ENCODE measurements around the gene RAB6B. TPM values are rescaled to one million over a fixed set of nuclear protein-coding genes. Genes with fewer than 3 reads are reported as not detected.

RAB6B gene
- total RNA-seq, 1 experiment from 2014 or later: 0.52 TPM

GRCh38 chr3:133914839-133915600 is 19.3 kb upstream of the RAB6B start:
- H3K36me3 ChIP-seq (ENCODE audit: low read depth): 0 out of 2 replicates have a peak, but pooled peaks cover 4% of the 10 kb centered on the region
- no peak overlapping the region for H2AFZ ChIP-seq
- H3K27ac ChIP-seq: no peak overlapping the region
- ChIA-PET CTCF (no interaction called here), POLR2A (ENCODE audit: unreplicated experiment) (no interaction called here)
- no TSS peak for BruUV-seq (replicated peaks)
- H3K27me3 ChIP-seq (ENCODE audit: insufficient read depth, low read depth): peaks cover 30% of the 10 kb centered on the region
- no peaks in the 10 kb centered on the region for H4K20me1 ChIP-seq (ENCODE audit: insufficient read depth)
- no peak overlapping the region for H3K4me2 ChIP-seq
- no peak for DNase-seq
- H3F3A ChIP-seq (ENCODE audit: insufficient read depth, low read depth): no peaks in the 10 kb centered on the region
- H3K9me3 ChIP-seq (ENCODE audit: insufficient read depth, low read depth): no peaks in the 10 kb centered on the region
- H3K4me3 ChIP-seq: no peak overlapping the region
- H3K4me1 ChIP-seq (replicated peaks; ENCODE audit: insufficient read depth): no peaks in the 10 kb centered on the region
- no peak for TF ChIP-seq CTCF (conservative IDR thresholded peaks at IDR 0.05)
- no peak for TF ChIP-seq EZH2 (IDR thresholded peaks at IDR 0.05; ENCODE audit: low read depth)
- no peaks in the 10 kb centered on the region for H3K79me2 ChIP-seq (ENCODE audit: low read depth)
- intact Hi-C loops (cut with micrococcal nuclease; ENCODE audit: unreplicated experiment): no loop called here
- no peaks in the 10 kb centered on the region for H3K9me2 ChIP-seq (ENCODE audit: insufficient read depth)

- Histone ChIP-seq H4K20me1 (ENCODE audit: insufficient read depth) (no peaks in the 10 kb centered on the region), H3K27ac (no peak overlapping the region), H3K4me3 (no peak overlapping the region), H3K9me2 (ENCODE audit: insufficient read depth) (no peaks in the 10 kb centered on the region), H3K36me3 (ENCODE audit: low read depth) (no peaks in the 10 kb centered on the region), H3F3A (ENCODE audit: insufficient read depth, low read depth) (no peaks in the 10 kb centered on the region), H2AFZ (no peak overlapping the region), H3K27me3 (ENCODE audit: insufficient read depth, low read depth) (peaks cover 17% of the 10 kb centered on the region), H3K4me2 (no peak overlapping the region), H3K9me3 (ENCODE audit: insufficient read depth, low read depth) (no peaks in the 10 kb centered on the region), H3K79me2 (ENCODE audit: low read depth) (no peaks in the 10 kb centered on the region), H3K4me1 (replicated peaks; ENCODE audit: insufficient read depth) (no peaks in the 10 kb centered on the region)
- no peak for DNase-seq
- POLR2A ChIA-PET (ENCODE audit: unreplicated experiment): interaction anchor here (0.6 kb wide), 1 partner anchor 770 kb away, joined by 5 read pairs; no protein-coding TSS in a partner anchor
- intact Hi-C loops (cut with micrococcal nuclease; ENCODE audit: unreplicated experiment): no loop called here
- TF ChIP-seq EZH2 (IDR thresholded peaks at IDR 0.05; ENCODE audit: low read depth) (no peak), CTCF (conservative IDR thresholded peaks at IDR 0.05) (peak; percentile 48; the same call in 1 of the 2 replicates)
- no TSS peak for BruUV-seq (replicated peaks)
- CTCF ChIA-PET: no interaction called here
These were observed 14.7 kb upstream of the RAB6B start for GRCh38 chr3:133910422-133910821.

GRCh38 chr3:133905376-133905775 is 9.7 kb upstream of the RAB6B start:
- Histone ChIP-seq H3K9me2 (ENCODE audit: insufficient read depth) (no peaks in the 10 kb centered on the region), H3K4me1 (replicated peaks; ENCODE audit: insufficient read depth) (no peaks in the 10 kb centered on the region), H3K4me2 (no peak overlapping the region), H4K20me1 (ENCODE audit: insufficient read depth) (no peaks in the 10 kb centered on the region), H3K79me2 (ENCODE audit: low read depth) (no peaks in the 10 kb centered on the region), H3K4me3 (no peak overlapping the region), H3K27ac (no peak overlapping the region), H3K36me3 (ENCODE audit: low read depth) (no peaks in the 10 kb centered on the region), H3F3A (ENCODE audit: insufficient read depth, low read depth) (no peaks in the 10 kb centered on the region), H2AFZ (no peak overlapping the region), H3K27me3 (ENCODE audit: insufficient read depth, low read depth) (no peaks in the 10 kb centered on the region), H3K9me3 (ENCODE audit: insufficient read depth, low read depth) (no peaks in the 10 kb centered on the region)
- DNase-seq: no peak
- CTCF ChIA-PET: no interaction called here
- POLR2A ChIA-PET (ENCODE audit: unreplicated experiment): no interaction called here
- no TSS peak for BruUV-seq (replicated peaks)
- TF ChIP-seq CTCF (conservative IDR thresholded peaks at IDR 0.05) (no peak), EZH2 (IDR thresholded peaks at IDR 0.05; ENCODE audit: low read depth) (no peak)
- intact Hi-C loops (cut with micrococcal nuclease; ENCODE audit: unreplicated experiment): no loop called here

All from PC-9 (cell line).